Colonic mucosa (tissue), 4 donors: ENCODE results near the gene RETREG1. TPM values are rescaled to one million over a fixed set of nuclear protein-coding genes. Genes with fewer than 3 reads are reported as not detected.

Experiments
- DNase-seq: peaks from one replicate; pipeline ENCODE4 v3.0.0-alpha.2; 2020
- H3K27ac ChIP-seq: fragments of 200-600 bp; one replicate; pipeline ENCODE4 v1.8.0; 2021
- H3K27me3 ChIP-seq: fragments of 200-600 bp; one replicate; pipeline ENCODE4 v1.8.0; 2021
- H3K36me3 ChIP-seq: fragments of 200-600 bp; one replicate; pipeline ENCODE4 v1.8.0; 2021
- H3K4me1 ChIP-seq: fragments of 200-600 bp; one replicate; pipeline ENCODE4 v1.8.0; 2021; ENCODE audit warnings: mild to moderate bottlenecking
- H3K4me3 ChIP-seq: fragments of 200-600 bp; one replicate; pipeline ENCODE4 v1.8.0; 2021
- H3K9ac ChIP-seq, 2 donors: one replicate each; pipeline ENCODE4 v1.7.0; 2013; ENCODE audit warnings: control low read depth in 2 of 2, low read depth in 2 of 2, low read length in 2 of 2
- H3K9me3 ChIP-seq: fragments of 200-600 bp; one replicate; pipeline ENCODE4 v1.8.0; 2021
- CTCF ChIP-seq: fragments of 200-600 bp; IDR thresholded peaks from one replicate; pipeline ENCODE4 v1.8.0; 2022; ENCODE audit warnings: antibody characterized with exemption, mild to moderate bottlenecking
- intact Hi-C: fragments of 100-400 bp; cut with DNase I; formaldehyde crosslinking; loops from one replicate; pipeline ENCODE4 v1.14.1; 2022
- total RNA-seq, 2 donors: library from RNA; stranded (reverse); fragmentation: NEBNext Ultra II Directional in 1 of 2; extraction: Animal tissue kit (Norgen Biotek cat#: 25700) in 1 of 2; gene quantifications; one replicate each; pipeline ENCODE4 v1.2.1, GENCODE V29; 2021
- donor health status: healthy.
- donor health status: DM: no; HTN: no; CAD: no.
- donor health status: DM: no; HTN: no; CAD: no.

The RETREG1 gene
- total RNA-seq, 2 donors from 2014 or later: 49.9 to 56.8 TPM

DNA sequence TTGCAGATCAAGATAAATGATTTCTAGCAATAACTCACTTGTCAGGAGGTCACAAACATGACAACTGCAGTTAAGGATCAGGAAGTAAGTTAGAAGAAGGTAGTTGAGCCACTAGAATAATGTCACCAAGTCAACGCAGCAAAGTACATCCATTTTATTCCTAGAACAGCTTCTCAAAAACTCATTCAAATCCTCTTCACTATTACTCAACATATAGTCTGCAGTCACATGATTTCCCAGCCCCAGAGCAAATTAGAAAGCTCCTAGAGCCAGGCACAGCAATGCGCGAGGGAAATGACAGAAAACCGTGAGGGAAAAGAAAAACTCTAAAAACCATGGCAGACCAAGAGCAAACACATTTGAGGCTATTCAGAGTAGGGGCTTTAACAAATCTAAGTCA is 101.3 kb downstream of the RETREG1 start:
- Histone ChIP-seq H3K4me3 (no peak overlapping the region), H3K9ac (no peak overlapping the region), H3K36me3 (no peaks in the 10 kb centered on the region), H3K27ac (no peak overlapping the region), H3K4me1 (no peaks in the 10 kb centered on the region), H3K27me3 (no peaks in the 10 kb centered on the region), H3K9me3 (no peaks in the 10 kb centered on the region)
- no peak for DNase-seq
- intact Hi-C loops: no loop called here
- TF ChIP-seq CTCF: no peak

DNA sequence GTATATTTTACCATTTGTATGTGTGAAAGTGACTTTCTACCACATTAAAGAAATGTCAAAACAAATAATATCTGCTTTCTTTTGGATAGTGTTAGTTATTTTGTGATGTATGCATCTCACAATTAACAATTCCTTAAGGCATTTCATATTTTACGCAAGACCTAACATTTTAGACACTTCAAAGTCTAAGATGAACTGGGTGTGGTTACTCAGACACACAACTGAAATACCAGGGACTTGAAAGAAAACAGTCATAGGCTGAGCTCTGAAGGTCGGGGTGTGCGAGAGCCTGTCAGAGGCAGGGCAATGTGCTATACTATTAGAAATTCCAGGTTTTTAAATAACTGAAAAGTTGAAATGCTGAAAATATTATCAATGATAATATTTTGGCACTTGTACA is 106.7 kb downstream of the RETREG1 start:
- H3K27me3 ChIP-seq: no peaks in the 10 kb centered on the region
- no peaks in the 10 kb centered on the region for H3K9me3 ChIP-seq
- no peak overlapping the region for H3K9ac ChIP-seq
- no peak for TF ChIP-seq CTCF
- no peak for DNase-seq
- H3K36me3 ChIP-seq: no peaks in the 10 kb centered on the region
- H3K4me3 ChIP-seq: no peak overlapping the region
- intact Hi-C loops: no loop called here
- H3K27ac ChIP-seq: no peak overlapping the region
- no peaks in the 10 kb centered on the region for H3K4me1 ChIP-seq

DNA sequence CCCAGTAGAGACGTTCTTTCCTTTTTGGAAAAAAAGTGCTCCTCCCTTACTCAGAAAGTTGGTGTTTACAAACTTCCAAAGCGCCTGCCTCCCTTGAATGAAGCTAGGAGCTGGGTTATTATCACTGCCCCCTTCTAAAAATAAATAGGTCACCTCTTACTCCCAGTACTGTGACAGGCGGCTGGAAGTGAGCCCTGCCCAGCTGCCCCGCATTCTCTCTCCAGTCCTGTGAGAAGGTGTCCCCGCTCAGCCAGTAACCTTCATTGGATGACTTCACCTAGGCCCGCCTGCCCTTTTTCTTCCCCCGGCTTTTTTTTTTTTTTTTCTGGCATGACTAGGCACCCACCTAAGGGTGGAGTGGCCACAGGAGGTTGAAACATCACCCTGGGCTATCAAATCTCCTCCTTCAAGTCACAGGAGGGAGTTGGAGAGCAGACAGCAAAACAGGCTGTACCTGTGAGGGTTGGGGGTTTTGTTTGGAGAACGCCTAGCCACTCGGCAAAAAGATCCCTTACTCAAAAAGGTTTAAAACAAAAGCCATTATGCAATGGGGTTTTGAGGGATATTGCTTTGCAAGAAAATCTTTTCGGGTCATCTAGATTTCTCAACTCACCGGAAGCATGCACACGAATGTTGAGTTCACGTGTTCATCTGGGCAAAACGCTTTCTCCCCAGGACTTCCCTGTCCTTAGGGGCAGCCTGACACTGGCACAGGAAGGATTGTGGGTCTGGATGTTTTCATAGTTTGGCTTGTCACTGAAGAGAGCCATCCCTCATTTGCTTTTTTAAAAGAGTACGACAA is 107.9 kb downstream of the RETREG1 start:
- TF ChIP-seq CTCF: no peak
- Histone ChIP-seq H3K4me1 (no peaks in the 10 kb centered on the region), H3K27me3 (no peaks in the 10 kb centered on the region), H3K27ac (peak overlapping the region; percentile 35), H3K9me3 (no peaks in the 10 kb centered on the region), H3K36me3 (no peaks in the 10 kb centered on the region), H3K9ac (peak overlapping the region in 1 of 2 donors; percentile 81), H3K4me3 (peak overlapping the region; percentile 12)
- intact Hi-C loops: no loop called here
- DNase-seq: peak; percentile 85

GRCh38 chr5:16507716-16508115 is 109.1 kb downstream of the RETREG1 start:
- Histone ChIP-seq H3K4me3 (peak overlapping the region; percentile 12), H3K4me1 (no peaks in the 10 kb centered on the region), H3K27ac (peak overlapping the region; percentile 35), H3K27me3 (no peaks in the 10 kb centered on the region), H3K9me3 (no peaks in the 10 kb centered on the region), H3K36me3 (no peaks in the 10 kb centered on the region), H3K9ac (peak overlapping the region in 1 of 2 donors; percentile 81)
- no peak for DNase-seq
- no peak for TF ChIP-seq CTCF
- intact Hi-C loops: no loop called here

DNA sequence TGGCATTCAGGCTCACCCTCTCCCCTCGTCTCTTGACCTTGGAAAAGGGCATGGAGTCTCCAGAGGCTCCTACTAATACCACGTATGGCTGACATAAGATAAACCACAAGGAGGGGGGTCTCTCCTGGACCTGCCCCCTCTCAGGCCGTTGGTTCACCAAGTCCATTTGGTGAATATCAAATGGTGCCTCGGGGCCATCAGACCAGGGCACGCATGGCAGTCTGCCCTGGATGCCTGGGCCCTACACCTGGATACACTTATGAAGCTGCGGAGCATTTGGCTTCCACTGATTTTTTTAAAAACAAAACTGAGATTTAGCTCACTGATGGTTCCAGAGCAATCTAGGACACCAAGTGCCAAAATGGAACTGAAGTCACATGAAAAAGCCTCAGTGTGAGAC is 110.9 kb downstream of the RETREG1 start:
- no peak for TF ChIP-seq CTCF
- H3K27ac ChIP-seq: no peak overlapping the region
- no peaks in the 10 kb centered on the region for H3K4me1 ChIP-seq
- no peaks in the 10 kb centered on the region for H3K9me3 ChIP-seq
- H3K36me3 ChIP-seq: no peaks in the 10 kb centered on the region
- H3K4me3 ChIP-seq: no peak overlapping the region
- no peak overlapping the region for H3K9ac ChIP-seq
- DNase-seq: no peak
- intact Hi-C loops: no loop called here
- H3K27me3 ChIP-seq: no peaks in the 10 kb centered on the region
